Activated T-helper 1 cell treated with anti-CD3 and anti-CD28 coated beads, Interleukin-12 subunit alpha, Interleukin-12 subunit beta, Interleukin-2, Interleukin-4 antibody, amounts not matched to agents 30 ng/mL and 10 ng/mL and 1 ng/mL, durations not matched to agents 14 hours and 24 hours and 36 hours (primary cell): ENCODE measurements around the gene EFNA3. TPM values are rescaled to one million over a fixed set of nuclear protein-coding genes. Genes with fewer than 3 reads are reported as not detected.

Experiments used
- DNase-seq: peaks from one replicate; pipeline ENCODE4 v3.0.0; 2021; ENCODE audit warnings: low spot score
- H3K27ac Mint-ChIP-seq: one replicate; pipeline ENCODE4 v1.8.0; 2021; ENCODE audit warnings: mild to moderate bottlenecking, mixed read lengths
- H3K27me3 Mint-ChIP-seq: one replicate; pipeline ENCODE4 v1.8.0; 2022; ENCODE audit warnings: mild to moderate bottlenecking, moderate library complexity, mixed read lengths; ENCODE audit not compliant: insufficient read depth
- H3K36me3 Mint-ChIP-seq: one replicate; pipeline ENCODE4 v1.8.0; 2021; ENCODE audit warnings: low read depth, mixed read lengths
- H3K4me1 Mint-ChIP-seq: one replicate; pipeline ENCODE4 v1.8.0; 2021; ENCODE audit warnings: low read depth, mixed read lengths
- H3K4me3 Mint-ChIP-seq: one replicate; pipeline ENCODE4 v1.8.0; 2021; ENCODE audit warnings: mild to moderate bottlenecking, moderate library complexity, mixed read lengths
- H3K9me3 Mint-ChIP-seq: one replicate; pipeline ENCODE4 v1.8.0; 2021; ENCODE audit warnings: mixed read lengths
- intact Hi-C: fragments of 100-400 bp; cut with micrococcal nuclease; formaldehyde crosslinking; loops from one replicate; pipeline ENCODE4 v1.15.1; 2024
- total RNA-seq: library from RNA; stranded (reverse); gene quantifications from 2 replicates; pipeline ENCODE4 v1.2.3, GENCODE V29; 2022

Gene EFNA3
- total RNA-seq, 1 donor from 2014 or later = 2.8 TPM

GRCh38 chr1:155076371-155076770 lies 2.3 kb upstream of the EFNA3 start:
- Mint-ChIP-seq H3K4me3 (no peak overlapping the region), H3K4me1 (peaks cover 39% of the 10 kb centered on the region), H3K27ac (no peak overlapping the region), H3K9me3 (no peaks in the 10 kb centered on the region), H3K27me3 (peaks cover 34% of the 10 kb centered on the region), H3K36me3 (peaks cover under 1% of the 10 kb centered on the region)
- DNase-seq = no peak
- intact Hi-C loops = no loop called here

- H3K27me3 Mint-ChIP-seq = peaks cover 40% of the 10 kb centered on the region
Measured at GRCh38 chr1:155077346-155077745, 1.3 kb upstream of the EFNA3 start.

GRCh38 chr1:155077758-155078445 lies 735 bp upstream of the EFNA3 start:
- H3K27ac Mint-ChIP-seq = no peak overlapping the region
- peaks cover 44% of the 10 kb centered on the region for H3K4me1 Mint-ChIP-seq
- DNase-seq = no peak
- H3K27me3 Mint-ChIP-seq = peaks cover 45% of the 10 kb centered on the region
- H3K9me3 Mint-ChIP-seq = no peaks in the 10 kb centered on the region
- intact Hi-C loops = loop anchor here (1.0 kb wide), 1 partner anchor 14 kb away; no protein-coding TSS in a partner anchor
- H3K36me3 Mint-ChIP-seq = peaks cover 4% of the 10 kb centered on the region
- no peak overlapping the region for H3K4me3 Mint-ChIP-seq

More at GRCh38 chr1:155077346-155077745, 1.3 kb upstream of the EFNA3 start:
- no peak for DNase-seq
- H3K4me3 Mint-ChIP-seq = no peak overlapping the region
- intact Hi-C loops = no loop called here
- no peak overlapping the region for H3K27ac Mint-ChIP-seq
- peaks cover 4% of the 10 kb centered on the region for H3K36me3 Mint-ChIP-seq
- no peaks in the 10 kb centered on the region for H3K9me3 Mint-ChIP-seq
- H3K4me1 Mint-ChIP-seq = peaks cover 40% of the 10 kb centered on the region

GRCh38 chr1:155079210-155079486 lies 511 bp downstream of the EFNA3 start:
- Mint-ChIP-seq H3K36me3 (peaks cover 4% of the 10 kb centered on the region), H3K4me1 (peaks cover 39% of the 10 kb centered on the region), H3K9me3 (no peaks in the 10 kb centered on the region), H3K4me3 (peak overlapping the region; percentile 67), H3K27me3 (peaks cover 54% of the 10 kb centered on the region), H3K27ac (peak overlapping the region; percentile 0)
- intact Hi-C loops = no loop called here
- DNase-seq = no peak

- Mint-ChIP-seq H3K4me3 (peak overlapping the region; percentile 67), H3K27me3 (peaks cover 54% of the 10 kb centered on the region), H3K9me3 (no peaks in the 10 kb centered on the region), H3K36me3 (peaks cover 4% of the 10 kb centered on the region), H3K27ac (peak overlapping the region; percentile 0), H3K4me1 (peaks cover 44% of the 10 kb centered on the region)
- no peak for DNase-seq
- intact Hi-C loops = loop anchor here (2.0 to 10.0 kb wide), 4 partner anchors 317 to 755 kb away; partner anchors contain the start of genes ADAR, AQP10 and ATP8B2
Measured at GRCh38 chr1:155079487-155080311, 1.1 kb downstream of the EFNA3 start.

- peaks cover 48% of the 10 kb centered on the region for H3K4me1 Mint-ChIP-seq
- H3K27me3 Mint-ChIP-seq = peaks cover 54% of the 10 kb centered on the region
- H3K4me3 Mint-ChIP-seq = no peak overlapping the region
- no peaks in the 10 kb centered on the region for H3K9me3 Mint-ChIP-seq
- intact Hi-C loops = loop anchor here (1.0 to 10.0 kb wide), 5 partner anchors 9 to 756 kb away; partner anchors contain the start of genes ADAR, AQP10 and ATP8B2
- peak overlapping the region; percentile 59 for H3K27ac Mint-ChIP-seq
- no peak for DNase-seq
- H3K36me3 Mint-ChIP-seq = peaks cover 4% of the 10 kb centered on the region
Measured at GRCh38 chr1:155080312-155081228, 1.9 kb downstream of the EFNA3 start.

GRCh38 chr1:155081472-155082300 lies 3.0 kb downstream of the EFNA3 start:
- peaks cover 54% of the 10 kb centered on the region for H3K27me3 Mint-ChIP-seq
- H3K27ac Mint-ChIP-seq = peak overlapping the region; percentile 59
- DNase-seq = no peak
- H3K36me3 Mint-ChIP-seq = peaks cover 4% of the 10 kb centered on the region
- peak overlapping the region; percentile 80 for H3K4me3 Mint-ChIP-seq
- peaks cover 49% of the 10 kb centered on the region for H3K4me1 Mint-ChIP-seq
- intact Hi-C loops = loop anchor here (1.0 to 10.0 kb wide), 5 partner anchors 10 to 757 kb away; partner anchors contain the start of genes ADAR, AQP10 and ATP8B2
- no peaks in the 10 kb centered on the region for H3K9me3 Mint-ChIP-seq

GRCh38 chr1:155082301-155083051 lies 3.8 kb downstream of the EFNA3 start:
- Mint-ChIP-seq H3K27me3 (peaks cover 52% of the 10 kb centered on the region), H3K27ac (no peak overlapping the region), H3K4me3 (peak overlapping the region; percentile 52), H3K36me3 (peaks cover 4% of the 10 kb centered on the region), H3K9me3 (no peaks in the 10 kb centered on the region), H3K4me1 (peaks cover 48% of the 10 kb centered on the region)
- intact Hi-C loops = loop anchor here (5.0 to 10.0 kb wide), 3 partner anchors 475 to 758 kb away; partner anchors contain the start of genes ADAR, AQP10 and ATP8B2
- DNase-seq = no peak

- H3K27me3 Mint-ChIP-seq = peaks cover 46% of the 10 kb centered on the region
- no peak overlapping the region for H3K27ac Mint-ChIP-seq
- no peaks in the 10 kb centered on the region for H3K9me3 Mint-ChIP-seq
- H3K4me1 Mint-ChIP-seq = peaks cover 42% of the 10 kb centered on the region
- intact Hi-C loops = loop anchor here (5.0 to 10.0 kb wide), 3 partner anchors 476 to 758 kb away; partner anchors contain the start of genes ADAR, AQP10 and ATP8B2
- no peak for DNase-seq
- H3K36me3 Mint-ChIP-seq = peaks cover 4% of the 10 kb centered on the region
- peak overlapping the region; percentile 52 for H3K4me3 Mint-ChIP-seq
Measured at GRCh38 chr1:155083052-155083541, 4.5 kb downstream of the EFNA3 start.

GRCh38 chr1:155083865-155084721 lies 5.5 kb downstream of the EFNA3 start:
- Mint-ChIP-seq H3K9me3 (no peaks in the 10 kb centered on the region), H3K4me1 (peaks cover 41% of the 10 kb centered on the region), H3K4me3 (peak overlapping the region; percentile 88), H3K27ac (peak overlapping the region; percentile 94), H3K36me3 (peaks cover 4% of the 10 kb centered on the region), H3K27me3 (peaks cover 39% of the 10 kb centered on the region)
- DNase-seq = no peak
- intact Hi-C loops = loop anchor here (1.0 to 10.0 kb wide), 9 partner anchors 8 to 759 kb away; partner anchors contain the start of genes ADAR, AQP10, ATP8B2 and EFNA4
